K562 (cell line): ENCODE measurements around the gene ADGRB3. TPM values are rescaled to one million over a fixed set of nuclear protein-coding genes. Genes with fewer than 3 reads are reported as not detected.

Source experiments
- ATAC-seq: fragments of 200-7000 bp; cut with Tn5 transposase; 3 replicates; pipeline ENCODE4 v1.9.1; 2020; ENCODE audit warnings: moderate library complexity
- BruUV-seq: library from RNA; stranded (reverse); fragments of 400-500 nt; replicated peaks from 2 replicates; lab custom pipeline; 2021; lab: Mats Ljungman, UMichigan
- CTCF ChIA-PET: fragments of 300-600 bp; formaldehyde crosslinking; extraction: SDS; loops from one replicate; lab custom pipeline; 2021; ENCODE audit warnings: low intra/inter-chr PET ratio; lab: Yijun Ruan, JAX
- POLR2A ChIA-PET: fragments of 300-600, 350-650 bp; sonication (Branson Sonifier 250); formaldehyde crosslinking; extraction: SDS; loops from one replicate; lab custom pipeline; 2021; ENCODE audit warnings: antibody characterized with exemption, inconsistent platforms; lab: Yijun Ruan, JAX
- DNase-seq, 4 experiments: peaks; one replicate each; pipeline versions ENCODE4 v3.0.0 to v3.0.0-alpha.2; 2011 to 2018; ENCODE audit warnings: low spot score in 3 of 4, mixed read lengths in 3 of 4; ENCODE audit errors: extremely low read depth in 1 of 4
- FAIRE-seq: peaks from 2 replicates; lab custom pipeline; 2011; peaks lifted over from hg19 to GRCh38; lab: Jason Lieb, UNC
- H2AFZ ChIP-seq: 2 replicates; pipeline ENCODE4 v1.6.0; 2011; ENCODE audit warnings: low read depth, low read length, control low read depth, inconsistent platforms
- H3K27ac ChIP-seq: fragments of 200-600 bp; 3 replicates; pipeline ENCODE4 v1.8.0; 2011; ENCODE audit warnings: low read depth, mild to moderate bottlenecking, control low read depth, inconsistent platforms, low read length, moderate library complexity, mixed read lengths; ENCODE audit errors: extremely low read depth
- H3K27me3 ChIP-seq, 2 experiments: fragments of 300-600 bp in 1 of 2; 2 replicates in 1 of 2; 3 replicates in 1 of 2; pipeline versions ENCODE4 v1.6.0 to v1.8.0; 2011; ENCODE audit warnings: inconsistent platforms in 2 of 2, low read length in 2 of 2, mild to moderate bottlenecking in 1 of 2, mixed read lengths in 1 of 2, moderate library complexity in 1 of 2; ENCODE audit not compliant: control insufficient read depth in 2 of 2, insufficient read depth in 2 of 2
- H3K36me3 ChIP-seq: fragments of 300-600 bp; 3 replicates; pipeline ENCODE4 v1.8.0; 2011; ENCODE audit warnings: mild to moderate bottlenecking, low read length, inconsistent platforms; ENCODE audit not compliant: control insufficient read depth, insufficient read depth
- H3K4me1 ChIP-seq, 2 experiments: fragments of 200-600 bp in 1 of 2; replicated peaks in 1 of 2; 2 replicates in 1 of 2; 3 replicates in 1 of 2; pipeline versions ENCODE4 v1.5.1 to v1.8.0; 2011; ENCODE audit warnings: inconsistent platforms in 2 of 2, low read length in 2 of 2, mild to moderate bottlenecking in 1 of 2, mixed read lengths in 1 of 2, moderate library complexity in 1 of 2; ENCODE audit not compliant: control insufficient read depth in 2 of 2, insufficient read depth in 2 of 2
- H3K4me2 ChIP-seq: 2 replicates; pipeline ENCODE4 v1.6.1; 2011; ENCODE audit warnings: low read length, control low read depth, inconsistent platforms, mixed read lengths; ENCODE audit not compliant: insufficient read depth
- H3K4me3 ChIP-seq: fragments of 200-600 bp; sonication (generic), shearing (Covaris generic); 2 replicates; pipeline ENCODE4 v1.5.1; 2016; ENCODE audit warnings: control low read depth, inconsistent platforms
- H3K79me2 ChIP-seq: fragments of 200-600 bp; 3 replicates; pipeline ENCODE4 v1.8.0; 2011; ENCODE audit warnings: low read length, inconsistent platforms; ENCODE audit not compliant: control insufficient read depth, insufficient read depth
- H3K9ac ChIP-seq, 2 experiments: 2 replicates each; pipeline versions ENCODE4 v1.6.0 to v1.6.1; 2011; ENCODE audit warnings: low read depth in 2 of 2, low read length in 2 of 2, control low read depth in 1 of 2, inconsistent platforms in 1 of 2, mild to moderate bottlenecking in 1 of 2, mixed read lengths in 1 of 2; ENCODE audit not compliant: insufficient read depth in 1 of 2
- H3K9me1 ChIP-seq: one replicate; pipeline ENCODE4 v1.6.0; 2011; ENCODE audit warnings: inconsistent platforms, mild to moderate bottlenecking, low read length, moderate library complexity; ENCODE audit not compliant: control insufficient read depth, insufficient read depth
- H3K9me3 ChIP-seq: replicated peaks from 2 replicates; pipeline ENCODE4 v1.5.1; 2011; ENCODE audit warnings: low read depth, low read length, inconsistent platforms; ENCODE audit not compliant: control insufficient read depth, insufficient read depth
- H4K20me1 ChIP-seq: replicated peaks from 2 replicates; pipeline ENCODE4 v1.6.1; 2011; ENCODE audit warnings: low read length, inconsistent platforms, mixed read lengths; ENCODE audit not compliant: control insufficient read depth, insufficient read depth
- MEIS2 ChIP-seq: fragments of 450-650 bp; IDR thresholded peaks from 2 replicates; pipeline ENCODE4 v1.6.1; 2014; ENCODE audit warnings: mild to moderate bottlenecking; ENCODE audit not compliant: partially characterized antibody
- NR4A1 ChIP-seq, 2 experiments: fragments of 250-450 bp in 1 of 2; fragments of 450-650 bp in 1 of 2; sonication (Bioruptor Pico) in 1 of 2; IDR thresholded peaks; 2 replicates each; pipeline versions ENCODE4 v1.4.0 to v1.6.1; 2016 to 2020; ENCODE audit warnings: mild to moderate bottlenecking in 2 of 2, missing compliant biosample characterization in 1 of 2, missing genetic modification characterization in 1 of 2, moderate library complexity in 1 of 2
- SPI1 ChIP-seq: IDR thresholded peaks from 2 replicates; pipeline ENCODE4 v1.6.1; 2011; ENCODE audit warnings: low read depth, low read length, control low read depth, borderline replicate concordance
- WGBS: fragments of 100-300 bp; shearing (Covaris generic); methylation state at CpG from one replicate; pipeline ENCODE4 v1.1.6; 2016; ENCODE audit warnings: low coverage, mixed read lengths; ENCODE audit not compliant: insufficient coverage; ENCODE audit errors: missing lambda C conversion rate; 5-methylcytosine and 5-hydroxymethylcytosine counted together
- in situ Hi-C: fragments of 300-500 bp; cut with MboI; formaldehyde crosslinking; loops from 4 replicates; pipeline ENCODE4 v1.15.0; 2018; ENCODE audit warnings: inconsistent platforms, mixed read lengths
- intact Hi-C: fragments of 100-400 bp; cut with micrococcal nuclease; formaldehyde crosslinking; loops from 2 replicates; pipeline ENCODE4 v1.14.2; 2022
- polyA plus RNA-seq, 8 experiments: library from polyadenylated mRNA; depleted of rRNA in 4 of 8; stranded (reverse) in 5 of 8; unstranded in 3 of 8; fragments of >200 nt; fragmentation: Nextera tagmentation in 2 of 8; fragmentation: Illumina TruSeq in 1 of 8; extraction: Ambion mirVana in 2 of 8; extraction: Trizol in 1 of 8; gene quantifications; 2 replicates each; pipeline versions ENCODE4 v1.2.1 to v1.2.3, GENCODE V29; 2011 to 2014; ENCODE audit warnings: inconsistent platforms in 1 of 8, missing spikeins in 1 of 8
- total RNA-seq, 7 experiments: library from RNA; depleted of rRNA in 6 of 7; stranded (reverse); fragments of >200 nt in 6 of 7; fragmentation: Illumina TruSeq in 2 of 7; extraction: Trizol in 2 of 7; gene quantifications; 2 replicates each; pipeline versions ENCODE4 v1.2.1 to v1.2.3, GENCODE V29; 2011 to 2021; ENCODE audit warnings: low replicate concordance in 1 of 7

Gene ADGRB3
- total and polyA plus RNA-seq, 9 of the 15 experiments (the other 6 are each of a cell fraction or from before 2014, with no cell fraction given), result 0.90 to 7.8 (median 2.4) TPM

DNA sequence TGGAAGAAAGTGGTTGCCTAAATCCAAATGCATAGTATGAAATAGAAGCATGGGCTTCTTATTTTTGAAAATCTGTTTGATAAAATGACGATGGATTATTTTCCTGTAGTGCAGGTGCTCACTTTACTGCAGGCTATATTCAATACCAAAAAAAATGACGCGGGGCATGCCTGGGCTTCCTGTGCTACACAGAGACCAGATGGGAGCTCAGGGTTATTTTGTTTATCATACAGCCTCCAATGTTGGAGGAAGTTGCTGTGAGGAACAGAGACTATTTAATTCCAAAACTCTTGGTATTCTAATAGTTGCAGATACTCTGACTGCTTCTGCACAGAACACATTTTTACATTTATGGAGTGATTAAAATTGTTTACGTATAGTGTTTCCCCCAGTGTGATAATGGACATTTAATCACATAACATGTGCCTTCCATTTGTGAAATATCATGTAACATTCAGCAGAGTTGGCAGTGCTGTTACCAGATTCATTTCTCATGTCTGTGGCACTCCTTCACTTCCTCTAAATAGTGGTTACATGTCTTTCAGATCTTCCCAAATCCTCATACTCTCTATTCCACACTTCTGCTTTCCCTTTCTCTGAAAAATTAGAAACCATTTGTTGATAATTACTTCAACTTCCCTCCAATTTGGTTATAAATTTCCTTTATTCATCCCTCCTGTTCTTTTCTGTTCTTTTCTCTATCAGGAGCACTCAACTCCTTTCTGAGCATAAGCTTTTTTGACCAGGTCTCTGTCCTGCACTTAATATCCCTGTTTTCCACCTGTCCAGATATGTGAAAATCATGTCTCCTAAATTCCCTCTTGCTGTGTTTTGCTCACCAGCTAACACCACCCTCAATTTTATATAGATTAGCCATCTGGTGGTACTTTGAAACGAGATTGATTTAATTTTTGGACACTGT, 121.6 kb downstream of the ADGRB3 start:
- ATAC-seq (peak; percentile 16; the same call in 2 of the 3 replicates), FAIRE-seq (no peak), DNase-seq (no peak)
- H3K36me3 ChIP-seq, result no peaks in the 10 kb centered on the region
- WGBS, result 46% methylated on average over 5 of the region's 5 CpGs
- peaks cover 0 to 19% of the 10 kb centered on the region in 2 experiments; a peak in 2 of 5 replicates for H3K4me1 ChIP-seq
- intact Hi-C loops, result no loop called here
- POLR2A ChIA-PET, result no interaction called here
- H2AFZ ChIP-seq, result peak overlapping the region; percentile 29
- no peaks in the 10 kb centered on the region for H3K27me3 ChIP-seq
- no peak overlapping the region for H3K4me3 ChIP-seq
- 0 out of 4 replicates have a peak overlapping the region, but pooled peaks of 1 of the 2 experiments have one; percentile 13 for H3K9ac ChIP-seq
- no peaks in the 10 kb centered on the region for H3K9me1 ChIP-seq
- H3K27ac ChIP-seq, result peak overlapping the region; percentile 31; the same call in 1 of the 3 replicates
- TF ChIP-seq MEIS2, result peak; percentile 39
- TF ChIP-seq NR4A1 (CRISPR knock-in tag; IDR thresholded peaks at IDR 0.05), result no peak
- no peak for TF ChIP-seq NR4A1 (tag; IDR thresholded peaks at IDR 0.05)
- peak; percentile 77; the same call in 1 of the 2 replicates for TF ChIP-seq SPI1
- H3K4me2 ChIP-seq, result peak overlapping the region; percentile 25; the same call in 1 of the 2 replicates
- H3K79me2 ChIP-seq, result peaks cover 8% of the 10 kb centered on the region; the same call in 1 of the 3 replicates
- CTCF ChIA-PET, result no interaction called here
- in situ Hi-C loops, result loop anchor here (5.0 kb wide), 1 partner anchor 104 kb away; no protein-coding TSS in a partner anchor
- no peaks in the 10 kb centered on the region for H4K20me1 ChIP-seq
- no TSS peak for BruUV-seq
- H3K9me3 ChIP-seq, result no peaks in the 10 kb centered on the region
